ENCODE data around the gene INPP4B. TPM values are rescaled to one million over a fixed set of nuclear protein-coding genes. Genes with fewer than 3 reads are reported as not detected.

INPP4B gene
- polyA plus RNA-seq, 1 donor: 40.6 TPM

- no peak for DNase-seq
These were observed 643.4 kb downstream of the INPP4B start for GRCh38 chr4:142202404-142203332.

GRCh38 chr4:142201041-142201440 is 645.1 kb downstream of the INPP4B start:
- DNase-seq: no peak

GRCh38 chr4:142194905-142195304 is 651.2 kb downstream of the INPP4B start:
- DNase-seq: no peak

- DNase-seq: no peak
These were observed 654.2 kb downstream of the INPP4B start for GRCh38 chr4:142191901-142192300.

GRCh38 chr4:142181021-142181420 is 665.1 kb downstream of the INPP4B start:
- no peak for DNase-seq

- no peak for DNase-seq
These were observed 676.9 kb downstream of the INPP4B start for GRCh38 chr4:142169216-142169615.

GRCh38 chr4:142168181-142168580 is 677.9 kb downstream of the INPP4B start:
- no peak for DNase-seq

GRCh38 chr4:142164767-142165500 is 681.2 kb downstream of the INPP4B start:
- DNase-seq: no peak

GRCh38 chr4:142161086-142161485 is 685.0 kb downstream of the INPP4B start:
- DNase-seq: no peak

- DNase-seq: no peak
These were observed 685.6 kb downstream of the INPP4B start for GRCh38 chr4:142160509-142160908.

GRCh38 chr4:142158980-142159379 is 687.1 kb downstream of the INPP4B start:
- DNase-seq: no peak

- DNase-seq: peak; percentile 32
These were observed 689.8 kb downstream of the INPP4B start for GRCh38 chr4:142156256-142156655.

- no peak for DNase-seq
These were observed 690.8 kb downstream of the INPP4B start for GRCh38 chr4:142155347-142155746.

GRCh38 chr4:142150483-142150882 is 695.6 kb downstream of the INPP4B start:
- DNase-seq: no peak

- no peak for DNase-seq
These were observed 701.3 kb downstream of the INPP4B start for GRCh38 chr4:142144813-142145212.

- no peak for DNase-seq
These were observed 703.6 kb downstream of the INPP4B start for GRCh38 chr4:142142366-142143054.

- no peak for DNase-seq
These were observed 704.9 kb downstream of the INPP4B start for GRCh38 chr4:142141224-142141623.

GRCh38 chr4:142130666-142131065 is 715.4 kb downstream of the INPP4B start:
- no peak for DNase-seq

GRCh38 chr4:142129931-142130330 is 716.2 kb downstream of the INPP4B start:
- no peak for DNase-seq

- DNase-seq: no peak
These were observed 716.6 kb downstream of the INPP4B start for GRCh38 chr4:142129473-142129872.

GRCh38 chr4:142128529-142128928 is 717.6 kb downstream of the INPP4B start:
- peak; percentile 72 for DNase-seq

- peak; percentile 76 for DNase-seq
These were observed 719.1 kb downstream of the INPP4B start for GRCh38 chr4:142126890-142127497.

- no peak for DNase-seq
These were observed 721.2 kb downstream of the INPP4B start for GRCh38 chr4:142124874-142125273.
